ENCODE data around the gene SCGB2B2.

Gene SCGB2B2

DNA sequence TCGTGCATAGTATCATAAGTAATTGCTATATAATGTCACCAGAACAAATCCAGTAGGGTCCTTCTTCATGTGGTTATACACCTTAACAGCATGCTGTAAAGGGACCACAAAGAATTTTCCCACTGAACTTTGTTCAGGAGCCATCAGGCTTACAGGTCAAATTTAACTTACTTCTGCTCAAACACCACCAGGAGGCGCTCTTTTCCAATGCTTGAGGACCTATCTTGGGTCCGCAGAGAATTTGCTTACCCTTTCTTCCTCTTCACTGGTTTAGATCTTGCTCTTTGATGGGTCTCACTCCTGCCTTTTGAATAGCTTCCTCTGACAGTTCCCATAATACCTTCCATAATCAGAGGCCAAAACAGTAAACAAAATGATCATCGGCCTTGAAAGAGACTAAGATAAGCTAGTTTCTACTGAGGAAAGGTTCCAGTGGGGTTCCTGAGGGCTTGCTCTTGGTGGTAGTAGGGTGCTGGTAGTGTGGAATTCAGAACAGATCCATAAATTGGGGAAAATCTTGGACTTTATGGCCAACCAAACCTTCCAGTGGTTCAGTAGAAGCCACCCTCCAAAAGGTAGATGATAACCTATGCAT is 37.4 kb downstream of the SCGB2B2 start:
- peak in 2 of 3 donors; percentile 34 to 56 for DNase-seq
- no peak overlapping the region for H3K27ac ChIP-seq (ENCODE audit: insufficient read depth, low read length, poor library complexity, severe bottlenecking)
- H3K27me3 ChIP-seq (replicated peaks; ENCODE audit: control insufficient read depth, insufficient read depth, low read length, poor library complexity, severe bottlenecking), result no peaks in the 10 kb centered on the region
- H3K4me1 ChIP-seq (ENCODE audit: control insufficient read depth, insufficient read depth, low read length, poor library complexity, severe bottlenecking), result no peaks in the 10 kb centered on the region
- peaks cover 14% of the 10 kb centered on the region for H3K9me3 ChIP-seq (ENCODE audit: control insufficient read depth, low read length)
- H3K36me3 ChIP-seq (ENCODE audit: control insufficient read depth, insufficient read depth, low read length), result no peaks in the 10 kb centered on the region
- no peak overlapping the region for H3K4me3 ChIP-seq (ENCODE audit: insufficient read depth, low read depth, low read length, poor library complexity, severe bottlenecking)

DNA sequence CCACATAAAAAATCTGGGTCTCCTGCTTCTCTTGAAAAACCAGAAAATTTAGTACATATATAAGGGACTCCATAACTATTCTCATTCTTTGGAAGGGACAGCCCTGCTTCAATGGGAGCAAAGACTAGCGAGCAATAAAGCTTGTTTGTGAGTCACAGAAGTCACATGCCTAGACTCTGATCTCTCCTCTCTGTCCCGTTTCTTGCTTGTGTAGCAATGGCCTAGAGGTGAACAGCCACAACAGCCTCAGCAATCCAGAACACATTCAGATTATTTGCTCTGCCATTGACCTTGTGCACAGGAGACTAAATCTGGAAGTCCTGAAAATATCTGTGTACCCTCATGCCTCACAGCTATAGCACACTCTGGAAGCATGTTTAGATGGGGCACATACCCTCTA is 43.2 kb downstream of the SCGB2B2 start:
- H3K4me1 ChIP-seq (ENCODE audit: control insufficient read depth, insufficient read depth, low read length, poor library complexity, severe bottlenecking), result no peaks in the 10 kb centered on the region
- H3K4me3 ChIP-seq (ENCODE audit: insufficient read depth, low read depth, low read length, poor library complexity, severe bottlenecking), result no peak overlapping the region
- no peak overlapping the region for H3K27ac ChIP-seq (ENCODE audit: insufficient read depth, low read length, poor library complexity, severe bottlenecking)
- H3K36me3 ChIP-seq (ENCODE audit: control insufficient read depth, insufficient read depth, low read length), result no peaks in the 10 kb centered on the region
- no peak for DNase-seq
- no peaks in the 10 kb centered on the region for H3K27me3 ChIP-seq (replicated peaks; ENCODE audit: control insufficient read depth, insufficient read depth, low read length, poor library complexity, severe bottlenecking)
- H3K9me3 ChIP-seq (ENCODE audit: control insufficient read depth, low read length), result peaks cover 22% of the 10 kb centered on the region
